ENCODE data around the gene KIFBP. TPM values are rescaled to one million over a fixed set of nuclear protein-coding genes. Genes with fewer than 3 reads are reported as not detected.
A peak's percentile ranks its signal among the peaks of the same experiment; 100 is the strongest.

KIFBP gene
- total and polyA plus RNA-seq, 9 of the 15 experiments (the other 6 are each of a cell fraction or from before 2014, with no cell fraction given): 5.6 to 23.2 (median 14.8) TPM

- no peaks in the 10 kb centered on the region for H3K36me3 ChIP-seq (ENCODE audit: control insufficient read depth, insufficient read depth, low read length)
- 37% methylated on average over 7 of the region's 7 CpGs for WGBS (ENCODE audit: insufficient coverage, low coverage, missing lambda C conversion rate)
- H3K9ac ChIP-seq (ENCODE audit: insufficient read depth in 1 of 2, low read depth in 2 of 2, low read length in 2 of 2): peak overlapping the region in 1 of 2 experiments; percentile 11; a peak in 2 of 4 replicates
- H3K79me2 ChIP-seq (ENCODE audit: control insufficient read depth, insufficient read depth, low read length): no peaks in the 10 kb centered on the region
- in situ Hi-C loops (cut with MboI): no loop called here
- peak overlapping the region; percentile 87 for H2AFZ ChIP-seq (ENCODE audit: low read depth, low read length)
- H3K4me1 ChIP-seq (replicated peaks in 1 of 2; ENCODE audit: control insufficient read depth in 2 of 2, insufficient read depth in 2 of 2, low read length in 2 of 2): peaks cover 13% of the 10 kb centered on the region in 2 experiments
- ATAC-seq: peak; percentile 63
- DNase-seq (ENCODE audit: extremely low read depth in 1 of 4, low spot score in 3 of 4): peak in 1 of 4 experiments; percentile 31
- ChIA-PET POLR2A (interaction anchor here (0.7 to 1.1 kb wide), 4 partner anchors 8 to 38 kb away, joined by 3 to 4 read pairs (median 4); partner anchors contain the start of gene SRGN), CTCF (ENCODE audit: low intra/inter-chr PET ratio) (no interaction called here)
- no peak overlapping the region for H3K27ac ChIP-seq (ENCODE audit: extremely low read depth, low read depth, low read length)
- no peak overlapping the region for H3K4me3 ChIP-seq
- H3K9me3 ChIP-seq (replicated peaks; ENCODE audit: control insufficient read depth, insufficient read depth, low read depth, low read length): no peaks in the 10 kb centered on the region
- no peak overlapping the region for H3K4me2 ChIP-seq (ENCODE audit: insufficient read depth, low read length)
- intact Hi-C loops (cut with micrococcal nuclease): no loop called here
- H3K27me3 ChIP-seq (ENCODE audit: control insufficient read depth in 2 of 2, insufficient read depth in 2 of 2, low read length in 2 of 2): no peaks in the 10 kb centered on the region
- no peaks in the 10 kb centered on the region for H3K9me1 ChIP-seq (ENCODE audit: control insufficient read depth, insufficient read depth, low read length)
- BruUV-seq (replicated peaks): no TSS peak
- no peaks in the 10 kb centered on the region for H4K20me1 ChIP-seq (replicated peaks; ENCODE audit: control insufficient read depth, insufficient read depth, low read length)
- FAIRE-seq: no peak
- TF ChIP-seq JUN (IDR thresholded peaks at IDR 0.05; ENCODE audit: borderline replicate concordance, low read depth, low read length) (no peak), JUN (CRISPR knock-in tag; IDR thresholded peaks at IDR 0.05; ENCODE audit: borderline replicate concordance) (no peak), HES1 (IDR thresholded peaks at IDR 0.05; ENCODE audit: low read depth) (no peak), FOXO4 (CRISPR knock-in tag; IDR thresholded peaks at IDR 0.05) (no peak), MED1 (CRISPR knock-in tag; IDR thresholded peaks at IDR 0.05; ENCODE audit: borderline replicate concordance) (no peak), MAX (CRISPR knock-in tag; IDR thresholded peaks at IDR 0.05) (peak; percentile 37), KAT7 (CRISPR knock-in tag; IDR thresholded peaks at IDR 0.05; ENCODE audit: borderline replicate concordance) (no peak), ZNF140 (CRISPR knock-in tag; IDR thresholded peaks at IDR 0.05) (no peak), SRSF9 (IDR thresholded peaks at IDR 0.05; ENCODE audit: borderline replicate concordance, low read depth, low read length) (no peak), CXXC5 (CRISPR knock-in tag; IDR thresholded peaks at IDR 0.05) (0 out of 2 replicates have a peak, but pooled peaks have one; percentile 13), NR2C2 (CRISPR knock-in tag; IDR thresholded peaks at IDR 0.05) (no peak), NR2C2 (tag; IDR thresholded peaks at IDR 0.05) (peak; percentile 67), KDM2B (CRISPR knock-in tag; IDR thresholded peaks at IDR 0.05) (no peak), CREB3 (tag; conservative IDR thresholded peaks at IDR 0.05; ENCODE audit: low read depth) (no peak)
Observed at GRCh38 chr10:69056129-69056528, 67.5 kb downstream of the KIFBP start.

All from K562 (cell line).